A673 (cell line): ENCODE measurements around the gene CDYL. TPM values are rescaled to one million over a fixed set of nuclear protein-coding genes. Genes with fewer than 3 reads are reported as not detected.
A peak's percentile ranks its signal among the peaks of the same experiment; 100 is the strongest.

Source experiments
- BruUV-seq: library from RNA; stranded (reverse); fragments of 400-500 nt; replicated peaks from 2 replicates; lab custom pipeline; 2021; lab: Mats Ljungman, UMichigan
- CTCF ChIA-PET: fragments of 300-600 bp; sonication (Branson Sonifier 250); formaldehyde crosslinking; loops from one replicate; lab custom pipeline; 2022; ENCODE audit warnings: antibody characterized with exemption; lab: Charles Lee
- POLR2A ChIA-PET: fragments of 300-600 bp; sonication (Branson Sonifier 250); formaldehyde crosslinking; loops from one replicate; lab custom pipeline; 2022; ENCODE audit warnings: antibody characterized with exemption; ENCODE audit not compliant: low non-redundant PET; lab: Charles Lee
- DNase-seq: peaks from one replicate; pipeline ENCODE4 v3.0.0-alpha.2; 2015; ENCODE audit warnings: low spot score
- H3K27ac ChIP-seq: fragments of 200-600 bp; sonication (generic); 2 replicates; pipeline ENCODE4 v1.5.1; 2016; ENCODE audit warnings: mixed run types, low read depth, mild to moderate bottlenecking, mixed read lengths, antibody characterized with exemption, low read length; ENCODE audit not compliant: poor library complexity, severe bottlenecking
- H3K27me3 ChIP-seq: fragments of 200-600 bp; sonication (generic); replicated peaks from 2 replicates; pipeline ENCODE4 v1.6.1; 2017; ENCODE audit warnings: mixed run types, low read depth, mild to moderate bottlenecking, mixed read lengths, antibody characterized with exemption, low read length; ENCODE audit not compliant: insufficient read depth, poor library complexity
- H3K36me3 ChIP-seq: fragments of 200-600 bp; sonication (generic); 2 replicates; pipeline ENCODE4 v1.6.1; 2016; ENCODE audit warnings: mixed run types, mild to moderate bottlenecking, mixed read lengths, antibody characterized with exemption, low read length; ENCODE audit not compliant: insufficient read depth, poor library complexity, severe bottlenecking
- H3K4me1 ChIP-seq: fragments of 200-600 bp; sonication (generic); 2 replicates; pipeline ENCODE4 v1.6.1; 2017; ENCODE audit warnings: mixed run types, mild to moderate bottlenecking, mixed read lengths, antibody characterized with exemption, low read length; ENCODE audit not compliant: insufficient read depth, poor library complexity, severe bottlenecking
- H3K4me3 ChIP-seq: fragments of 200-600 bp; sonication (generic); 2 replicates; pipeline ENCODE4 v1.5.1; 2016; ENCODE audit warnings: low read depth, mixed run types, mild to moderate bottlenecking, mixed read lengths, low read length; ENCODE audit not compliant: poor library complexity, severe bottlenecking
- H3K9me3 ChIP-seq: fragments of 200-600 bp; sonication (generic); 2 replicates; pipeline ENCODE4 v1.6.1; 2016; ENCODE audit warnings: mixed run types, low read depth, mild to moderate bottlenecking, mixed read lengths, antibody characterized with exemption, low read length; ENCODE audit not compliant: poor library complexity, severe bottlenecking
- CTCF ChIP-seq: fragments of 300-800, 200-600 bp; sonication (generic); conservative IDR thresholded peaks from 2 replicates; pipeline ENCODE4 v1.5.1; 2017; ENCODE audit warnings: low read depth, mild to moderate bottlenecking, antibody characterized with exemption, low read length, moderate library complexity, mixed read lengths
- EZH2 ChIP-seq: fragments of 200-600 bp; sonication (generic); IDR thresholded peaks from 2 replicates; pipeline ENCODE4 v1.6.1; 2017; ENCODE audit warnings: borderline replicate concordance, low read depth, mild to moderate bottlenecking, mixed read lengths, antibody characterized with exemption, low read length; ENCODE audit not compliant: poor library complexity, severe bottlenecking
- intact Hi-C: fragments of 100-400 bp; cut with micrococcal nuclease; formaldehyde crosslinking; loops from one replicate; pipeline ENCODE4 v1.10.0; 2022; ENCODE audit not compliant: unreplicated experiment
- total RNA-seq: library from RNA; stranded (reverse); gene quantifications from 2 replicates; pipeline ENCODE4 v1.2.3, GENCODE V29; 2021

Gene CDYL
- total RNA-seq, 1 experiment from 2014 or later, result 57.6 TPM

- peaks cover 17% of the 10 kb centered on the region for H3K4me1 ChIP-seq
- no peaks in the 10 kb centered on the region for H3K36me3 ChIP-seq
- no peaks in the 10 kb centered on the region for H3K9me3 ChIP-seq
- H3K27ac ChIP-seq, result no peak overlapping the region
- no peak overlapping the region for H3K4me3 ChIP-seq
- TF ChIP-seq EZH2 (no peak), CTCF (no peak)
- intact Hi-C loops, result no loop called here
- H3K27me3 ChIP-seq, result no peaks in the 10 kb centered on the region
- POLR2A ChIA-PET, result no interaction called here
- CTCF ChIA-PET, result no interaction called here
- no TSS peak for BruUV-seq
- no peak for DNase-seq
These were observed 171.5 kb downstream of the CDYL start for GRCh38 chr6:4947716-4948115.

GRCh38 chr6:4948781-4949450 lies 172.7 kb downstream of the CDYL start:
- Histone ChIP-seq H3K9me3 (no peaks in the 10 kb centered on the region), H3K4me1 (peaks cover 8% of the 10 kb centered on the region), H3K36me3 (no peaks in the 10 kb centered on the region), H3K4me3 (no peak overlapping the region), H3K27me3 (no peaks in the 10 kb centered on the region), H3K27ac (peak overlapping the region; percentile 65)
- ChIA-PET CTCF (no interaction called here), POLR2A (no interaction called here)
- BruUV-seq, result no TSS peak
- intact Hi-C loops, result no loop called here
- DNase-seq, result peak; percentile 30
- TF ChIP-seq CTCF, result no peak

DNA sequence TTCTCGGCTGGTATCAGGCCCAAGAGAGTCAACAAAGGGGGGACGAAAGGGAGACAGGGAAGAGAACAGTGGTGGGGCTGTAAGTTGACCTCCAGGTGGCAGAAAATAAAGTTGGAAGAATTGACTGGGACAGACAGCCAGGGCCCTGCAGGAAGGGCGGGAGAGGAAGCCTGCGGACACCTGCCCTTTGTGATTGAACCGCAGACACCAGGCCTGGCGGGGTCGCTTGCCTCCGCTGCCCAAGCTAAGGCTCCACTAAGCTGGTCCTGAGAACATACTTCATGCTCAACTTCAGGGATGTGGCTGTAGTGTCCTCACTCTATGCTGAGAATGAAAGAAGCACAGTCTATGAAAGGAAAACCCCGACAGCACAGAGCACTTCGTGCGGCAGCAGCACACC lies 173.9 kb downstream of the CDYL start:
- intact Hi-C loops, result no loop called here
- DNase-seq, result no peak
- H3K27me3 ChIP-seq, result no peaks in the 10 kb centered on the region
- H3K36me3 ChIP-seq, result no peaks in the 10 kb centered on the region
- H3K4me1 ChIP-seq, result peaks cover 8% of the 10 kb centered on the region
- H3K27ac ChIP-seq, result no peak overlapping the region
- CTCF ChIA-PET, result no interaction called here
- POLR2A ChIA-PET, result no interaction called here
- no TSS peak for BruUV-seq
- no peaks in the 10 kb centered on the region for H3K9me3 ChIP-seq
- H3K4me3 ChIP-seq, result no peak overlapping the region
- TF ChIP-seq CTCF, result no peak
- TF ChIP-seq EZH2, result no peak
